Gastroesophageal sphincter (tissue), 3 donors: ENCODE measurements around the gene DUOX1.

Experiments
- CTCF ChIP-seq, 4 experiments: fragments of 200-600 bp in 2 of 4; fragments of 450-650 bp in 2 of 4; sonication (generic) in 1 of 4; IDR thresholded peaks; one replicate each; pipeline ENCODE4 v1.5.1; 2017 to 2019; ENCODE audit warnings: antibody characterized with exemption in 4 of 4, mild to moderate bottlenecking in 2 of 4, moderate library complexity in 2 of 4
- EP300 ChIP-seq: sonication (generic); formaldehyde crosslinking; IDR thresholded peaks from one replicate; pipeline ENCODE4 v1.6.1; 2017; ENCODE audit warnings: antibody characterized with exemption, mild to moderate bottlenecking
- POLR2A ChIP-seq, 2 donors: fragments of 450-650 bp; IDR thresholded peaks; one replicate each; pipeline ENCODE4 v1.6.1; 2017; ENCODE audit warnings: antibody characterized with exemption in 2 of 2, mild to moderate bottlenecking in 2 of 2, moderate library complexity in 1 of 2
- POLR2AphosphoS5 ChIP-seq: sonication (generic); formaldehyde crosslinking; IDR thresholded peaks from one replicate; pipeline ENCODE4 v1.6.1; 2017; ENCODE audit warnings: antibody characterized with exemption

DNA sequence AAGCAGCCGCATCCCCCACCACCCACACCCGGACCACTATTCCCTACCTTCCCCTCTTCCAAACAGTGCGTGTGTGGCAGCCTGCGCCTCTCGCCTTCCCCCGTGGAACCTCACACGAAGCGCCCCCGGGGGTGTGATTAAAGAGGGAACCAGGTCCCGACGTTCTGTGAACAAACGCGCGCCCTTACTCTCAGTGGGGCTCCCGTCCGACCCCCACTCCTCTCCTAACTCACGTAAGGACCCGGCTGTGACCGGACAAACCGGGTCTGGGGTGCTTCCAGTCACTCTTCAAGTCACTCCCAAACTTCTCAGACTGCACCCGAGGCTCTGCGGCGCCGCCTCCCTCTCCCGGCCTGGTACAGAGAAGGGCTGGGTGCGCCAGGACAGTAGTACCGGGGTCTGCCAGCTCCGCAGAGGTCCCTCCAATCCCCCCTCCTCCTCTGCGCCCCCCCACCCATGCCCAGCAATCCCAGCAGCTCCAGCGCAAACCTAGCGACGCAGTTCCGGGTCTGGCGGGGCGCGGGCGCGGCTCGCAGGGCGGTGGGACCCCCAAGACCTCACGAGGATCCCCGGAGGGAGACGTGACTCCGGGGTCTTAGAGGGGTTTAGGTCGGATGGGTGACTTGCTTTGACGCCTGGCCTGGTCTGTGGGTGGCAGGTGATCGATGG lies 689 bp upstream of the DUOX1 start:
- TF ChIP-seq CTCF (IDR thresholded peaks at IDR 0.05) (no peak), POLR2A (IDR thresholded peaks at IDR 0.05) (no peak), EP300 (no peak), POLR2AphosphoS5 (no peak)
